Endothelial cell of umbilical vein (primary cell): ENCODE measurements around the gene FMNL2. TPM values are rescaled to one million over a fixed set of nuclear protein-coding genes. Genes with fewer than 3 reads are reported as not detected.

Experiments
- BruUV-seq: library from RNA; stranded (reverse); fragments of 400-500 nt; replicated peaks from 2 replicates; lab custom pipeline; 2021; lab: Mats Ljungman, UMichigan
- CTCF ChIA-PET: fragments of 300-600, 350-600 bp; sonication (Branson Sonifier 250); formaldehyde crosslinking; loops from one replicate; lab custom pipeline; 2021; ENCODE audit warnings: antibody characterized with exemption, inconsistent platforms; lab: Charles Lee
- POLR2A ChIA-PET: fragments of 300-600, 350-600 bp; sonication (Branson Sonifier 250); formaldehyde crosslinking; loops from one replicate; lab custom pipeline; 2021; ENCODE audit warnings: antibody characterized with exemption, inconsistent platforms; lab: Charles Lee
- DNase-seq: peaks from one replicate; pipeline ENCODE4 v3.0.0-alpha.2; 2011; ENCODE audit warnings: low read depth, low spot score
- FAIRE-seq: peaks from 2 replicates; lab custom pipeline; 2011; peaks lifted over from hg19 to GRCh38; lab: Jason Lieb, UNC
- H2AFZ ChIP-seq: 2 replicates; pipeline ENCODE4 v1.6.0; 2012; ENCODE audit warnings: low read depth, low read length, control low read depth, inconsistent platforms
- H3K27ac ChIP-seq: 2 replicates; pipeline ENCODE4 v1.5.1; 2011; ENCODE audit warnings: low read depth, mild to moderate bottlenecking, control low read depth, low read length, moderate library complexity; ENCODE audit not compliant: insufficient read depth
- H3K27me3 ChIP-seq, 2 experiments: 2 replicates each; pipeline versions ENCODE4 v1.6.0 to v1.6.1; 2011; ENCODE audit warnings: low read length in 2 of 2, mixed read lengths in 1 of 2; ENCODE audit not compliant: control insufficient read depth in 2 of 2, insufficient read depth in 2 of 2
- H3K36me3 ChIP-seq, 2 experiments: 2 replicates in 1 of 2; 3 replicates in 1 of 2; pipeline ENCODE4 v1.5.1; 2011; ENCODE audit warnings: low read length in 2 of 2, mild to moderate bottlenecking in 1 of 2, moderate library complexity in 1 of 2; ENCODE audit not compliant: control insufficient read depth in 2 of 2, insufficient read depth in 2 of 2; ENCODE audit errors: extremely low read depth in 1 of 2
- H3K4me1 ChIP-seq: 3 replicates; pipeline ENCODE4 v1.5.1; 2011; ENCODE audit warnings: mild to moderate bottlenecking, low read length; ENCODE audit not compliant: control insufficient read depth, insufficient read depth; ENCODE audit errors: extremely low read depth
- H3K4me2 ChIP-seq: 2 replicates; pipeline ENCODE4 v1.6.1; 2011; ENCODE audit warnings: low read length, control low read depth, mixed read lengths; ENCODE audit not compliant: insufficient read depth
- H3K4me3 ChIP-seq, 3 experiments: fragments of 200-600 bp in 1 of 3; sonication (generic), shearing (Covaris generic) in 1 of 3; replicated peaks in 1 of 3; 2 replicates each; pipeline ENCODE4 v1.5.1; 2011 to 2016; ENCODE audit warnings: control low read depth in 3 of 3, low read length in 3 of 3, mild to moderate bottlenecking in 2 of 3, inconsistent platforms in 1 of 3, low read depth in 1 of 3, moderate library complexity in 1 of 3; ENCODE audit not compliant: insufficient read depth in 1 of 3
- H3K79me2 ChIP-seq: 2 replicates; pipeline ENCODE4 v1.6.0; 2012; ENCODE audit warnings: low read length, inconsistent platforms; ENCODE audit not compliant: control insufficient read depth, insufficient read depth
- H3K9ac ChIP-seq: replicated peaks from 2 replicates; pipeline ENCODE3; 2011; ENCODE audit warnings: low read length, control low read depth; ENCODE audit not compliant: insufficient read depth; ENCODE audit errors: extremely low read depth
- H3K9me1 ChIP-seq: replicated peaks from 3 replicates; pipeline ENCODE4 v1.6.0; 2011; ENCODE audit warnings: mild to moderate bottlenecking, low read length; ENCODE audit not compliant: control insufficient read depth, insufficient read depth; ENCODE audit errors: extremely low read depth
- H3K9me3 ChIP-seq: replicated peaks from 2 replicates; pipeline ENCODE4 v1.5.1; 2012; ENCODE audit warnings: low read length, inconsistent platforms; ENCODE audit not compliant: control insufficient read depth, insufficient read depth
- H4K20me1 ChIP-seq: replicated peaks from 2 replicates; pipeline ENCODE3; 2011; ENCODE audit warnings: mild to moderate bottlenecking, low read length; ENCODE audit not compliant: control insufficient read depth, insufficient read depth; ENCODE audit errors: extremely low read depth
- EZH2 ChIP-seq: IDR thresholded peaks from 2 replicates; pipeline ENCODE4 v1.6.1; 2012; ENCODE audit warnings: borderline replicate concordance, low read depth, mild to moderate bottlenecking, moderate library complexity, low read length, inconsistent platforms; ENCODE audit not compliant: severe bottlenecking
- FOS ChIP-seq: IDR thresholded peaks from 2 replicates; pipeline ENCODE4 v1.6.1; 2011; ENCODE audit warnings: mild to moderate bottlenecking, low read length, moderate library complexity, borderline replicate concordance; ENCODE audit not compliant: insufficient read depth
- GATA2 ChIP-seq: IDR thresholded peaks from 2 replicates; pipeline ENCODE4 v1.7.0; 2011; ENCODE audit warnings: low read depth, mild to moderate bottlenecking, moderate library complexity, mixed read lengths, low read length; ENCODE audit not compliant: insufficient read length, insufficient read depth
- JUN ChIP-seq: IDR thresholded peaks from 2 replicates; pipeline ENCODE4 v1.6.1; 2011; ENCODE audit warnings: borderline replicate concordance, low read depth; ENCODE audit not compliant: insufficient read length, insufficient read depth
- MYC ChIP-seq: IDR thresholded peaks from one replicate; pipeline ENCODE4 v1.6.1; 2011; ENCODE audit warnings: mild to moderate bottlenecking, low read depth, low read length
- POLR2A ChIP-seq: IDR thresholded peaks from 2 replicates; pipeline ENCODE4 v1.6.1; 2012; ENCODE audit warnings: low read depth, mild to moderate bottlenecking, control low read depth, low read length
- POLR2AphosphoS5 ChIP-seq: IDR thresholded peaks from 2 replicates; pipeline ENCODE4 v1.6.1; 2012; ENCODE audit warnings: low read depth, mild to moderate bottlenecking, control low read depth, low read length, moderate library complexity; ENCODE audit not compliant: insufficient read depth
- dilution Hi-C: fragments of 300-500 bp; cut with MboI; formaldehyde crosslinking; loops from one replicate; pipeline ENCODE4 v1.15.0; 2019; ENCODE audit warnings: low sequenced_read_pairs; ENCODE audit not compliant: extremely low pct_ligation_motif_present
- intact Hi-C: fragments of 100-400 bp; cut with micrococcal nuclease; formaldehyde crosslinking; loops from one replicate; pipeline ENCODE4 v1.10.0; 2022
- polyA plus RNA-seq, 4 experiments: library from polyadenylated mRNA; depleted of rRNA in 3 of 4; stranded (reverse) in 3 of 4; unstranded in 1 of 4; fragments of >200 nt; gene quantifications; 2 replicates each; pipeline versions ENCODE4 v1.2.1 to v1.2.3, GENCODE V29; 2011 to 2012; ENCODE audit warnings: missing spikeins in 1 of 4
- total RNA-seq: library from RNA; stranded (reverse); gene quantifications from 2 replicates; pipeline ENCODE4 v1.2.3, GENCODE V29; 2021
- TF ChIP-seq, protein P1 (sequence below), 2 donors: IDR thresholded peaks; 1 replicate in 1 of 2; 2 replicates in 1 of 2; pipeline ENCODE4 v1.5.1; 2011; ENCODE audit warnings: low read length in 2 of 2, mild to moderate bottlenecking in 2 of 2, moderate library complexity in 2 of 2, control low read depth in 1 of 2, inconsistent platforms in 1 of 2, low read depth in 1 of 2; ENCODE audit not compliant: insufficient read depth in 1 of 2; ENCODE audit errors: extremely low read depth in 1 of 2
- TF ChIP-seq, protein P2 (sequence below): IDR thresholded peaks from 2 replicates; pipeline ENCODE4 v1.6.1; 2011; ENCODE audit not compliant: insufficient read depth, insufficient read length

FMNL2 gene
- total and polyA plus RNA-seq, 2 donors (not counting 3 experiments of a cell fraction or from before 2014, with no cell fraction given): 8.3 to 28.0 TPM

DNA sequence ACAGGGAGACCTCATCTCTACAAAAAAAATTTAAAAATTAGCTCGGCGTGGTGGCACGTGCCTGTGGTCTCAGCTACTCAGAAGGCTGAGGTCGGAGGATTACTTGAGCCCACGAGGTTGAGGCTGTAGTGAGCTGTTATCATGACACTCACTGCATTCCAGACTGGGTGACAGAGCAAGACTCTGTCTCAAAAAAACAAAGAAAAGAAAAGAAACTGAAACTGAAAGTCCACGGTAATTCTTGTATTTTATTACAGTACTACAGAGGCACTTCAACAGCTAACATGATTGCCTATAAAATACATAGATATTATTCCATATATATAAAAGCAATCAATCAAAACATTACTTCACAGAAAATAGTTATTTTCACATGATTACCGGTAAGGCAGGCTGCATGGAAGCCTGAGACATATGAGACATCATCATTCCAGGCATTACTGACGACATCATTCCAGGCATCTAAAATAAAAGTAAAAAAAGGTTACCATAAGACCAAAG lies 359.2 kb downstream of the FMNL2 start:
- dilution Hi-C loops (no loop called here), intact Hi-C loops (no loop called here)
- DNase-seq: peak; percentile 20
- no peaks in the 10 kb centered on the region for H3K9me1 ChIP-seq
- H3K4me3 ChIP-seq: no peak overlapping the region
- peaks cover 59% of the 10 kb centered on the region for H3K79me2 ChIP-seq
- no peak overlapping the region for H2AFZ ChIP-seq
- POLR2A ChIA-PET: no interaction called here
- CTCF ChIA-PET: interaction anchor here (1.2 kb wide), 1 partner anchor 22 kb away, joined by 3 read pairs; no protein-coding TSS in a partner anchor
- H3K9me3 ChIP-seq: no peaks in the 10 kb centered on the region
- no peaks in the 10 kb centered on the region for H3K27me3 ChIP-seq
- peaks cover 9% of the 10 kb centered on the region for H4K20me1 ChIP-seq
- BruUV-seq: no TSS peak
- TF ChIP-seq EZH2: no peak
- no peak for TF ChIP-seq POLR2A
- TF ChIP-seq MYC: no peak
- TF ChIP-seq, protein P1, sequence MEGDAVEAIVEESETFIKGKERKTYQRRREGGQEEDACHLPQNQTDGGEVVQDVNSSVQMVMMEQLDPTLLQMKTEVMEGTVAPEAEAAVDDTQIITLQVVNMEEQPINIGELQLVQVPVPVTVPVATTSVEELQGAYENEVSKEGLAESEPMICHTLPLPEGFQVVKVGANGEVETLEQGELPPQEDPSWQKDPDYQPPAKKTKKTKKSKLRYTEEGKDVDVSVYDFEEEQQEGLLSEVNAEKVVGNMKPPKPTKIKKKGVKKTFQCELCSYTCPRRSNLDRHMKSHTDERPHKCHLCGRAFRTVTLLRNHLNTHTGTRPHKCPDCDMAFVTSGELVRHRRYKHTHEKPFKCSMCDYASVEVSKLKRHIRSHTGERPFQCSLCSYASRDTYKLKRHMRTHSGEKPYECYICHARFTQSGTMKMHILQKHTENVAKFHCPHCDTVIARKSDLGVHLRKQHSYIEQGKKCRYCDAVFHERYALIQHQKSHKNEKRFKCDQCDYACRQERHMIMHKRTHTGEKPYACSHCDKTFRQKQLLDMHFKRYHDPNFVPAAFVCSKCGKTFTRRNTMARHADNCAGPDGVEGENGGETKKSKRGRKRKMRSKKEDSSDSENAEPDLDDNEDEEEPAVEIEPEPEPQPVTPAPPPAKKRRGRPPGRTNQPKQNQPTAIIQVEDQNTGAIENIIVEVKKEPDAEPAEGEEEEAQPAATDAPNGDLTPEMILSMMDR (IDR thresholded peaks at IDR 0.05; ENCODE audit: extremely low read depth in 1 of 2, insufficient read depth in 1 of 2, low read depth in 1 of 2, low read length in 2 of 2): no peak
- no peak for FAIRE-seq
- peak overlapping the region; percentile 49 for H3K4me2 ChIP-seq
- no peaks in the 10 kb centered on the region for H3K4me1 ChIP-seq
- H3K9ac ChIP-seq: peak overlapping the region; percentile 19
- no peak overlapping the region for H3K27ac ChIP-seq
- peaks cover 0 to 16% of the 10 kb centered on the region in 2 experiments for H3K36me3 ChIP-seq

DNA sequence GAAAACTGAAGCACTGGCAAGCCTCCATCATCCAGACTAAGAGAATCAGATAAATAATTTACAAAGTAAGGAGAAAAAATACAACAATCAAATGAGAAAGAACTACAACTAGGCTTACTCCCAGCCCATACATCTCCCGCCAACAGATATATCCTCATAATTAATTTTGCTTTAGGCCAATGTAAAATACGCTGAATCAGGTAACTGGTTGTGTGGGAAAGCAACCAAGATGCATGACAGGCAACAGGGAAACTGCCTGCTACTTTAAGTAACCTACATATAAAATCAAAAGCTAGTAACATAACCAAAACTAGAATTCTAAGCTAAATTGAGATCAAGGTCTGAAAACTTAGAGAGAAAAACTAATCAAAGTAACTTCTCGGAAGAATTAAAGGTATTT lies 360.8 kb downstream of the FMNL2 start:
- peaks cover 9% of the 10 kb centered on the region for H4K20me1 ChIP-seq
- no peak overlapping the region for H3K9ac ChIP-seq
- dilution Hi-C loops (no loop called here), intact Hi-C loops (no loop called here)
- H3K4me1 ChIP-seq: no peaks in the 10 kb centered on the region
- H3K4me2 ChIP-seq: no peak overlapping the region
- peaks cover 0 to 16% of the 10 kb centered on the region in 2 experiments for H3K36me3 ChIP-seq
- TF ChIP-seq POLR2A (no peak), EZH2 (no peak), FOS (no peak), JUN (no peak), GATA2 (no peak), POLR2AphosphoS5 (no peak), MYC (no peak)
- TF ChIP-seq, protein P1 (IDR thresholded peaks at IDR 0.05; ENCODE audit: extremely low read depth in 1 of 2, insufficient read depth in 1 of 2, low read depth in 1 of 2, low read length in 2 of 2): no peak
- TF ChIP-seq, protein P2, sequence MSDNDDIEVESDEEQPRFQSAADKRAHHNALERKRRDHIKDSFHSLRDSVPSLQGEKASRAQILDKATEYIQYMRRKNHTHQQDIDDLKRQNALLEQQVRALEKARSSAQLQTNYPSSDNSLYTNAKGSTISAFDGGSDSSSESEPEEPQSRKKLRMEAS: no peak
- H3K9me3 ChIP-seq: no peaks in the 10 kb centered on the region
- no TSS peak for BruUV-seq
- ChIA-PET CTCF (no interaction called here), POLR2A (no interaction called here)
- H3K4me3 ChIP-seq: no peak overlapping the region
- FAIRE-seq: no peak
- H3K9me1 ChIP-seq: no peaks in the 10 kb centered on the region
- no peak overlapping the region for H3K27ac ChIP-seq
- no peak for DNase-seq
- peaks cover 74% of the 10 kb centered on the region for H3K79me2 ChIP-seq
- no peak overlapping the region for H2AFZ ChIP-seq
- no peaks in the 10 kb centered on the region for H3K27me3 ChIP-seq
